ENCODE results near the gene CPED1. TPM values are rescaled to one million over a fixed set of nuclear protein-coding genes. Genes with fewer than 3 reads are reported as not detected.

Gene CPED1
- total RNA-seq, 1 donor from 2014 or later = not detected

DNA sequence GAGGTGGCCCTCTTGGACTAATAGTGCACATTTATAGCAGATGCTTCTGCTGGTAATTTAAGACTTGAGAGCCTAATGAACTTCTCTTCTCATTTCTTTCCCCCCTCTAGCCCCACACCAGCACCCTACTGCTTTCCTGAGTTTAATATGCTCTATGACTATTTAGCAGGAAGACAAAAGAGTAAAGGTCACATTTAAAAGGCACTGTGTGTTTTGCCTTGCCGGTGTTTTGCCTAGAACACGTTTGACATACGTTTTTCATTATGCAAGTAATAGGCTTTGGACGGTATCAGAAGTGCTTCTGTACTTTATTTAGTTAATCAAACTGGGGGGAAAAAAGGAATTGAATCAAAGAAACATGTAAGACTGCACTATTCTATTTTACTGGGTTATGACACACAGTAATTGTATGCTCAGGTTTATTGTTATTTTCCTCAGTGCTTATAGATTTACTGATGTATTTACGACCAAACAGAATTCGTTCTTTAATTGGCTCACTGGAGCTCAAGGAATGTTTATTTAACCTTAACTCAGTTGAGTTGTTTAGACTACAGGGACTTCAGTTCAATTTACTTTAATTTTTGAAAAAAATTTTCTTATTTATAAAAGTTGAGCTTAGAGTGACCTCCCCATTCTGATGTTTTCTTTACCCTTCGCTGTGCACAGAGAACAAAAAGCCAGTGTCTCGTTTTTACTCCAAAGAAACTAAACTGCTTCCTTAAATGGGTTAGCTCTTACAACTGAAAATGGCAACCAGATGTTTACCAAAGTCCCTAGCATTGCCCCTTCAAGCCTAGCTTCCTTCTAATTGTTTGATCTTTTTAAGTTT is 35.4 kb downstream of the CPED1 start:
- Histone ChIP-seq H2AFZ (replicated peaks) (peak overlapping the region; percentile 26), H3K4me3 (no peak overlapping the region), H3F3A (ENCODE audit: low read depth) (no peaks in the 10 kb centered on the region), H3K4me2 (no peak overlapping the region), H3K36me3 (no peaks in the 10 kb centered on the region), H3K27me3 (no peaks in the 10 kb centered on the region), H3K27ac (no peak overlapping the region), H3K9me3 (ENCODE audit: low read depth) (no peaks in the 10 kb centered on the region), H4K20me1 (ENCODE audit: low read depth) (no peaks in the 10 kb centered on the region), H3K4me1 (peaks cover 8% of the 10 kb centered on the region), H3K79me2 (ENCODE audit: low read depth) (no peaks in the 10 kb centered on the region), H3K9ac (no peak overlapping the region)
- no peaks in the 10 kb centered on the region for H3K27me3 Mint-ChIP-seq (ENCODE audit: insufficient read depth, low read depth)
- H3K36me3 Mint-ChIP-seq = no peaks in the 10 kb centered on the region
- no peak overlapping the region for H3K27ac Mint-ChIP-seq
- DNase-seq (ENCODE audit: low spot score) = no peak
- TF ChIP-seq EZH2 (IDR thresholded peaks at IDR 0.05) (no peak), EZH2phosphoT487 (IDR thresholded peaks at IDR 0.05) (no peak)
- TF ChIP-seq, protein P1, sequence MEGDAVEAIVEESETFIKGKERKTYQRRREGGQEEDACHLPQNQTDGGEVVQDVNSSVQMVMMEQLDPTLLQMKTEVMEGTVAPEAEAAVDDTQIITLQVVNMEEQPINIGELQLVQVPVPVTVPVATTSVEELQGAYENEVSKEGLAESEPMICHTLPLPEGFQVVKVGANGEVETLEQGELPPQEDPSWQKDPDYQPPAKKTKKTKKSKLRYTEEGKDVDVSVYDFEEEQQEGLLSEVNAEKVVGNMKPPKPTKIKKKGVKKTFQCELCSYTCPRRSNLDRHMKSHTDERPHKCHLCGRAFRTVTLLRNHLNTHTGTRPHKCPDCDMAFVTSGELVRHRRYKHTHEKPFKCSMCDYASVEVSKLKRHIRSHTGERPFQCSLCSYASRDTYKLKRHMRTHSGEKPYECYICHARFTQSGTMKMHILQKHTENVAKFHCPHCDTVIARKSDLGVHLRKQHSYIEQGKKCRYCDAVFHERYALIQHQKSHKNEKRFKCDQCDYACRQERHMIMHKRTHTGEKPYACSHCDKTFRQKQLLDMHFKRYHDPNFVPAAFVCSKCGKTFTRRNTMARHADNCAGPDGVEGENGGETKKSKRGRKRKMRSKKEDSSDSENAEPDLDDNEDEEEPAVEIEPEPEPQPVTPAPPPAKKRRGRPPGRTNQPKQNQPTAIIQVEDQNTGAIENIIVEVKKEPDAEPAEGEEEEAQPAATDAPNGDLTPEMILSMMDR (IDR thresholded peaks at IDR 0.05) = no peak
- H3K4me1 Mint-ChIP-seq = peaks cover 5% of the 10 kb centered on the region
- H3K4me3 Mint-ChIP-seq = no peak overlapping the region
- no peaks in the 10 kb centered on the region for H3K9me3 Mint-ChIP-seq

DNA sequence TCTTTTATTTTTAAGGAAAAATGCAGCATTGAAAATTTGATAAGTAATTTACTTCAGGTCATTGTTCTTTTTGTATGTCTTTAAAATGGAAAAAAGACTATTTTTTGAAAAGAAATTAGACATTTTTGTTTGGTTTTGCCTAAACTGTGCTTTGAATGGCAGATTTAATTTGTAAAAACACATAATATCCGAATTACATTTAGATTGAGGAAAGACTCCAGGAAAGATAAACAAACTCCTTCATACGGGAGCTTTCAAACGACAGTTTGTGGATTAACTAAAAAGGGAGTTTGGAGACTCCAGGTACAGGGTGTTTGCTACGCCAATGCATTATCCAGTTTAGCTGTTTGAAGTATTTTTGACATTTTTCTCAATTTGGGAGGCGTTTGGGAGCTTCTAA is 36.1 kb downstream of the CPED1 start:
- peak overlapping the region; percentile 26 for H2AFZ ChIP-seq (replicated peaks)
- H3K27ac ChIP-seq = no peak overlapping the region
- no peak overlapping the region for H3K9ac ChIP-seq
- no peak overlapping the region for H3K4me3 ChIP-seq
- H3K4me1 ChIP-seq = peaks cover 8% of the 10 kb centered on the region
- no peak for DNase-seq (ENCODE audit: low spot score)
- H3K4me2 ChIP-seq = no peak overlapping the region
- Mint-ChIP-seq H3K36me3 (no peaks in the 10 kb centered on the region), H3K4me1 (peaks cover 5% of the 10 kb centered on the region), H3K9me3 (no peaks in the 10 kb centered on the region), H3K27ac (no peak overlapping the region), H3K4me3 (no peak overlapping the region), H3K27me3 (ENCODE audit: insufficient read depth, low read depth) (no peaks in the 10 kb centered on the region)
- H3K9me3 ChIP-seq (ENCODE audit: low read depth) = no peaks in the 10 kb centered on the region
- H3K36me3 ChIP-seq = no peaks in the 10 kb centered on the region
- no peaks in the 10 kb centered on the region for H3K79me2 ChIP-seq (ENCODE audit: low read depth)
- no peak for TF ChIP-seq EZH2phosphoT487 (IDR thresholded peaks at IDR 0.05)
- no peak for TF ChIP-seq EZH2 (IDR thresholded peaks at IDR 0.05)
- TF ChIP-seq, protein P1 (IDR thresholded peaks at IDR 0.05) = no peak
- H3K27me3 ChIP-seq = no peaks in the 10 kb centered on the region
- no peaks in the 10 kb centered on the region for H4K20me1 ChIP-seq (ENCODE audit: low read depth)
- no peaks in the 10 kb centered on the region for H3F3A ChIP-seq (ENCODE audit: low read depth)

DNA sequence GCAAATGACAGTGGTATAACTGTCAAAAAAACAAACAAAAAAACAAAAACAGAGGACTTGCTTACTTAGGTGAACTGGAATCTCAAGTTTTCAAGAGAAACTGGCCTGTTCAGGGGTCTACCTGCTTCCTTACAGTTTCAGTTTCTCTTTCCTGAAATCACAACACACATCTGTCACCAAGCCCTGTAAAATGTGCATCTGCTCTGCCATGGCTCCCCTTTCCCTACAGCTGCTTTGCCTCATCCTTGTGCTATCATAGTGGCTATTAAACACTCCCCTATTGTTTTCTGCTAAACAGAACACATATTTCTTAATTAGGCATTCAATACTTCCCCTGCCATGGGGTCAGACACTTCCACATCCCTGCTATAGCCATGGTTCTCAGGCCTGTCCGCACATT is 37.6 kb downstream of the CPED1 start:
- Histone ChIP-seq H3K9me3 (ENCODE audit: low read depth) (no peaks in the 10 kb centered on the region), H3K36me3 (no peaks in the 10 kb centered on the region), H4K20me1 (ENCODE audit: low read depth) (no peaks in the 10 kb centered on the region), H3K27me3 (no peaks in the 10 kb centered on the region), H3K4me3 (no peak overlapping the region), H3K27ac (no peak overlapping the region), H3K4me2 (no peak overlapping the region), H3K9ac (no peak overlapping the region), H3K79me2 (ENCODE audit: low read depth) (no peaks in the 10 kb centered on the region), H3F3A (ENCODE audit: low read depth) (no peaks in the 10 kb centered on the region), H3K4me1 (peaks cover 8% of the 10 kb centered on the region), H2AFZ (replicated peaks) (no peak overlapping the region)
- H3K4me3 Mint-ChIP-seq = no peak overlapping the region
- H3K4me1 Mint-ChIP-seq = peaks cover 5% of the 10 kb centered on the region
- no peak for DNase-seq (ENCODE audit: low spot score)
- no peaks in the 10 kb centered on the region for H3K27me3 Mint-ChIP-seq (ENCODE audit: insufficient read depth, low read depth)
- H3K27ac Mint-ChIP-seq = no peak overlapping the region
- H3K36me3 Mint-ChIP-seq = no peaks in the 10 kb centered on the region
- no peak for TF ChIP-seq EZH2 (IDR thresholded peaks at IDR 0.05)
- TF ChIP-seq, protein P1 (IDR thresholded peaks at IDR 0.05) = no peak
- TF ChIP-seq EZH2phosphoT487 (IDR thresholded peaks at IDR 0.05) = no peak
- H3K9me3 Mint-ChIP-seq = no peaks in the 10 kb centered on the region
